Body of pancreas (tissue), 4 donors: ENCODE results near the gene REG3A.

Experiments
- POLR2A ChIP-seq, 3 donors: fragments of 450-650 bp; IDR thresholded peaks; one replicate each; pipeline ENCODE4 v1.6.1; 2016; ENCODE audit warnings: antibody characterized with exemption in 3 of 3, mild to moderate bottlenecking in 2 of 3
- TF ChIP-seq, protein P1 (sequence below), 7 experiments: fragments of 450-650 bp in 4 of 7; fragments of 200-600 bp in 3 of 7; sonication (generic) in 3 of 7; IDR thresholded peaks; one replicate each; pipeline ENCODE4 v1.5.1; 2016 to 2019; ENCODE audit warnings: antibody characterized with exemption in 7 of 7

DNA sequence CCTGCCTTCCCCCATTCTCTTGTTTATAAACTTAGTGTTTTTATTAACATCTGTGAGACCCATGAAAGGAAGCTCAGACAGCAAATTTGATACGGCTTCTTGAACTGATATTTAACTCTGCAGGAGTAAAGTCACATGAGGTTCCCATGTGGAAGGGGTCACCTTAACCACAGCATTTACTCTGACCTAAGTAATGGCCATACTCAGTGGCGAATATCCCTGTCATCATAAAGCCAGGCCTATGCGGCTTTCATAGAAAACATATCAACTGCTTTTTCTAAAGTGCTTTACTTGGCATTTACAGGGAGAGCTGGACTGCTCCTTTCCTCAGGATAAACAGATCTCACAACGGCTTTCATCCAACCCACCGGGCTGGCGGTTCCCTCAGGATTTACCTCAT lies 30.3 kb downstream of the REG3A start:
- TF ChIP-seq, protein P1, sequence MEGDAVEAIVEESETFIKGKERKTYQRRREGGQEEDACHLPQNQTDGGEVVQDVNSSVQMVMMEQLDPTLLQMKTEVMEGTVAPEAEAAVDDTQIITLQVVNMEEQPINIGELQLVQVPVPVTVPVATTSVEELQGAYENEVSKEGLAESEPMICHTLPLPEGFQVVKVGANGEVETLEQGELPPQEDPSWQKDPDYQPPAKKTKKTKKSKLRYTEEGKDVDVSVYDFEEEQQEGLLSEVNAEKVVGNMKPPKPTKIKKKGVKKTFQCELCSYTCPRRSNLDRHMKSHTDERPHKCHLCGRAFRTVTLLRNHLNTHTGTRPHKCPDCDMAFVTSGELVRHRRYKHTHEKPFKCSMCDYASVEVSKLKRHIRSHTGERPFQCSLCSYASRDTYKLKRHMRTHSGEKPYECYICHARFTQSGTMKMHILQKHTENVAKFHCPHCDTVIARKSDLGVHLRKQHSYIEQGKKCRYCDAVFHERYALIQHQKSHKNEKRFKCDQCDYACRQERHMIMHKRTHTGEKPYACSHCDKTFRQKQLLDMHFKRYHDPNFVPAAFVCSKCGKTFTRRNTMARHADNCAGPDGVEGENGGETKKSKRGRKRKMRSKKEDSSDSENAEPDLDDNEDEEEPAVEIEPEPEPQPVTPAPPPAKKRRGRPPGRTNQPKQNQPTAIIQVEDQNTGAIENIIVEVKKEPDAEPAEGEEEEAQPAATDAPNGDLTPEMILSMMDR (IDR thresholded peaks at IDR 0.05) = no peak
- TF ChIP-seq POLR2A (IDR thresholded peaks at IDR 0.05) = no peak
